GM12892 (cell line): Measurements from ENCODE around the gene ROR1.

ENCODE experiments used
- POLR2A ChIP-seq: IDR thresholded peaks from 2 replicates; pipeline ENCODE4 v1.6.1; 2011; ENCODE audit warnings: low read depth, low read length, control low read depth
- POLR2AphosphoS5 ChIP-seq: IDR thresholded peaks from 2 replicates; pipeline ENCODE4 v1.6.1; 2011; ENCODE audit warnings: low read depth, low read length, control low read depth
- TAF1 ChIP-seq: IDR thresholded peaks from 2 replicates; pipeline ENCODE4 v1.6.1; 2011; ENCODE audit warnings: low read depth, mild to moderate bottlenecking, control low read depth, low read length, borderline replicate concordance

GRCh38 chr1:63892632-63893395 lies 119.0 kb downstream of the ROR1 start:
- TF ChIP-seq POLR2A (no peak), POLR2AphosphoS5 (no peak), TAF1 (no peak)
